SK-N-MC (cell line): ENCODE measurements around the gene TASP1.
"Not testable (repeated sequence)": the region's sequence is repeated elsewhere in the genome, so short reads cannot be mapped to it uniquely, and the experiment has no call there.

Experiments
- DNase-seq: peaks from one replicate; pipeline ENCODE4 v3.0.0-alpha.2; 2011; ENCODE audit warnings: low read depth, low spot score
- H3K27ac ChIP-seq: fragments of 200-600 bp; sonication (generic); 2 replicates; pipeline ENCODE4 v1.5.1; 2016; ENCODE audit warnings: mixed run types
- H3K36me3 ChIP-seq: fragments of 200-600 bp; sonication (generic); 2 replicates; pipeline ENCODE4 v1.6.1; 2017; ENCODE audit warnings: antibody characterized with exemption, low read length, mixed read lengths; ENCODE audit not compliant: insufficient read depth
- H3K4me3 ChIP-seq: fragments of 200-600 bp; sonication (generic); 2 replicates; pipeline ENCODE4 v1.5.1; 2016
- H3K9ac ChIP-seq: fragments of 200-600 bp; sonication (generic); 2 replicates; pipeline ENCODE4 v1.8.0; 2017; ENCODE audit warnings: mixed run types, mixed read lengths; ENCODE audit not compliant: insufficient read length
- H3K9me3 ChIP-seq: fragments of 200-600 bp; sonication (generic); 2 replicates; pipeline ENCODE4 v1.6.1; 2017; ENCODE audit warnings: low read depth, mild to moderate bottlenecking, antibody characterized with exemption, low read length, moderate library complexity, mixed read lengths
- EZH2 ChIP-seq: fragments of 200-600 bp; sonication (generic); IDR thresholded peaks from one replicate; pipeline ENCODE4 v1.6.1; 2017; ENCODE audit warnings: antibody characterized with exemption
- FOXP2 ChIP-seq: optimal IDR thresholded peaks from 2 replicates; pipeline ENCODE3; 2011; ENCODE audit warnings: mild to moderate bottlenecking, moderate library complexity; ENCODE audit not compliant: insufficient read depth; ENCODE audit errors: extremely low read length, control extremely low read depth
- POLR2AphosphoS5 ChIP-seq: IDR thresholded peaks from 2 replicates; pipeline ENCODE4 v1.6.1; 2012; ENCODE audit warnings: mild to moderate bottlenecking, low read depth, low read length, borderline replicate concordance

Gene TASP1

GRCh38 chr20:13677241-13677640, 38.5 kb upstream of the TASP1 start:
- no peak for DNase-seq
- Histone ChIP-seq H3K9ac (no peak overlapping the region), H3K27ac (no peak overlapping the region), H3K9me3 (no peaks in the 10 kb centered on the region), H3K36me3 (no peaks in the 10 kb centered on the region), H3K4me3 (no peak overlapping the region)
- TF ChIP-seq FOXP2 (no peak), EZH2 (no peak), POLR2AphosphoS5 (no peak)

DNA sequence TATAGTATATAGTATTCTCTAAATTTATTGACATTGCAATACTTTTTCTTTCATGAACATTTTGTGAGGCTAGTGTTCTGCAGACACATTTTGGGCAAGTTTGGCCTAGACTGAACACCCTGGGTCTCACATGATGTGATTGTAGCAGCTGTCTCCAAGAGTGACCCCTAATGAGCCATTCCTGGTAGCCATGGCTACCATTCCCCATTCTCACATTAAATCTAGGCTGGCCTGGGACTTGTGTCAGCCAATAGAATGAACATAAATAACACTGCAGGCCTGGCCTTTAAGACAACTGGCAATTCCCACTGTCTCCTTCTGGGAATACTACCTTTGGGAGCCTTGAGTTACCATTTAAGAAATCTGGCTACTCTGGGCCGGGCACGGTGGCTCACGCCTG, 38.0 kb upstream of the TASP1 start:
- no peak for DNase-seq
- Histone ChIP-seq H3K4me3 (no peak overlapping the region), H3K9me3 (no peaks in the 10 kb centered on the region), H3K36me3 (no peaks in the 10 kb centered on the region), H3K27ac (no peak overlapping the region), H3K9ac (no peak overlapping the region)
- no peak for TF ChIP-seq POLR2AphosphoS5
- TF ChIP-seq FOXP2, result no peak
- TF ChIP-seq EZH2, result no peak

DNA sequence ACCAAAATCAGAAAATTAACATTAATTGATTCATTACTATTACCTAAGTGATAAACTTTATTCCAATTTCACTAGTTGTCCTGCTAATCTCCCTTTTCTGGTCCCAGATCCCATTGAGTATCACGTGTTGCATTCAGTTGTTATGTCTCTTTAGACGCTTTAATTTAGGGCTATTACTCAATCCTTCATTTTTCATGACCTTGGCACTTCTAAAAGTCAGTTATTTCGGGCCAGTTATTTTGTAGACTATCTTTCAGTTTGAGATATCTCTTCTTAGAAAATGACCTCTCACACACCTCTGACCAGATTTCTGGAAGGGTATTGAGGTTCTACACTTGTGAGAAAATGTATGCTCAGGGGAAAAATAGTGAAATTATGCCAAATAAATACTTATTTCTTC, 34.0 kb upstream of the TASP1 start:
- Histone ChIP-seq H3K4me3 (no peak overlapping the region), H3K9me3 (no peaks in the 10 kb centered on the region), H3K27ac (no peak overlapping the region), H3K9ac (no peak overlapping the region), H3K36me3 (no peaks in the 10 kb centered on the region)
- TF ChIP-seq FOXP2 (no peak), POLR2AphosphoS5 (no peak), EZH2 (no peak)
- no peak for DNase-seq

DNA sequence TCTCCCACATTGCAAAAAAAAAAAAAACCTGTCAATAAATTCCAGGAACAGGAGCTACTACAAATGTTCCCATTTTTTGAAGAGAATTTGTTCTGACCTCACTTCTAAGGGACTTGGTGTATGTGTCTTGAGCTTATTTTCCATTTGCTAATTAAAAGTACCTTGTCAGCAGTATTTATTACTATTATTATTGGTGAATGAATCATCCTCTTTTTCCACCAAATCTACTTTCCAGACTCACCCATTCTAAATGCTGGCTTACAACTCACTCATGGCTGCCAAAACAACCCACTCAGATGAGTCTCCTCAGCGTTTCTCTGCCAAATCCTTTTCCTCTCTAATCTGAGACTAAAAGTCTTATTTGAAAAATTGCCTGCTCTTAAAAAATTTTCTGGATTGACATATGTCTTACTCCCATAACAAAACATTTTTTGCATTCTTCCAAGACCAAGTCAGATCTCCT, 33.2 kb upstream of the TASP1 start:
- Histone ChIP-seq H3K4me3 (no peak overlapping the region), H3K27ac (no peak overlapping the region), H3K9me3 (no peaks in the 10 kb centered on the region), H3K36me3 (no peaks in the 10 kb centered on the region), H3K9ac (no peak overlapping the region)
- TF ChIP-seq POLR2AphosphoS5, result no peak
- no peak for TF ChIP-seq EZH2
- TF ChIP-seq FOXP2, result no peak
- no peak for DNase-seq

DNA sequence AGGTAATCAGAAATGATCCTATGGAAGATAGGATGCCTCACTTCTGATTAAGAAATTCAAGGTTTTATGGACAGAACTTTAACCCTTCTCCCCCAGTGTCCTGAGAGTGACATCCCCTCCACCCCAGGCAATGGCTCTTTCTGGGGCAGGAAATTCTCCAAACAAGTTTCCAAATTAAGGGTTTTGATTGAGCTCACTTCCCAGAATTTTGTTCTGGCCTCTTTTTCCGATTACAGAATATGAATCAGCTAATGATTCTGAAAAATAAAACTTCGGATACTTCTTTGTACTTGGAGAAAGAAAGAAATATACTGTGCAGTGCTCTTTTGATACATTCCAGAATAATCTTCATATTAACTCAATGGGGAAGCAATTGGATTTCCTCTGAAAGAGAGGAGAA, 32.8 kb upstream of the TASP1 start:
- Histone ChIP-seq H3K9ac (no peak overlapping the region), H3K36me3 (no peaks in the 10 kb centered on the region), H3K9me3 (no peaks in the 10 kb centered on the region), H3K27ac (no peak overlapping the region), H3K4me3 (no peak overlapping the region)
- TF ChIP-seq POLR2AphosphoS5 (no peak), FOXP2 (no peak), EZH2 (no peak)
- DNase-seq, result no peak

DNA sequence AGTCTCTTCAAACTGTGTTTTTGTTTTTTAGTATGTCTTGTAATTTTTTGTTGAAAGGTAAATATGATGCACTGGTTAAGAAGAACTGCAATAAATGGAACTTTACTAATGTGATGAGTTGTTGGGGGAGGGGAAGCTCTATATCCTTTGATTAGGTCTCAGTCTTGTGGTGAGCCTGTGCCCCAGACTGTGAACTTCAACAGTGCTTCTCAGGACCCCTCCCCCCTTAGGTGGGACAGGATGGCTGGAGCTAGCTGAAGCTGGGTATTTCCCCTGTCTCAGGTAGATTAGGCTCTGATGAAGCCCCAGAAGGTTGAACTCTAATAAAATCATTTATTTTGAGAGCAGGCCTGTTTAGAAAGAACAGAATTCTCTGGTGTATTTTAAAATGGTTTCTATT, 31.4 kb upstream of the TASP1 start:
- TF ChIP-seq EZH2 (no peak), POLR2AphosphoS5 (no peak), FOXP2 (no peak)

DNA sequence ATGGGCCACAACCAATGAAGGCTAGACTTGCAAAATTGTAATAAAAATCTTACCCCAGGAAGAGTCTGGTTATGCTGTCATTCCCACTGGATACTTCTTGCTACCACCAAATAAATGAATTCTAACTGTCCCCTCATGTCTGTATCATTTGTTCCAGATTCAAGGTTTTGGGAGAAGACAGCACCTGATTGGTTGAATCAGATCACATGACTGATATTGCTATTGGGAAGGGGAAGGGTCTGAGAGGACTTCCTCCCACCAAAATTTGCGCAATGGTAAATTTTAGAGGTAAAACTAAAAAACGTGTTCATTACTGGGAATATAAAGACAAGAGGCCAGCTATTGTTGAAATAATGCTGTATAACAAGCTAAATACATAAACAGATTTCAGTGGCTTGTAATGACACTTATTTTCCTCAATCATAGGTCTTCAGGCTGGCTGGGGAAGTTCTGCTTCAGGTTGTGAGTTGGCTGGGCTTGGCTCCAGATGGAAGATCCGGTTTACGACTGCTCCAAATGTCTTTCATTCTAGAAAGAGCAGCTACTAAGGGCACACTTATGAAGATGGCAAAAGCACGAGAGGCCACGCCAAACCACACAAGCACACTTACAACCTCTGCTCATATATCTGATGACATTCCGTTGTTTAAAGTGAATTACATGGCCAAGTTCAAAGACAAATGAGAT, 27.1 kb upstream of the TASP1 start:
- Histone ChIP-seq H3K4me3 (no peak overlapping the region), H3K27ac (no peak overlapping the region), H3K36me3 (no peaks in the 10 kb centered on the region), H3K9me3 (no peaks in the 10 kb centered on the region), H3K9ac (no peak overlapping the region)
- no peak for DNase-seq
- TF ChIP-seq FOXP2 (no peak), POLR2AphosphoS5 (no peak), EZH2 (no peak)

More for the DNA sequence above, 31.4 kb upstream of the TASP1 start:
- Histone ChIP-seq H3K9ac (no peak overlapping the region), H3K36me3 (no peaks in the 10 kb centered on the region), H3K9me3 (no peaks in the 10 kb centered on the region), H3K4me3 (no peak overlapping the region), H3K27ac (no peak overlapping the region)
- DNase-seq, result no peak

DNA sequence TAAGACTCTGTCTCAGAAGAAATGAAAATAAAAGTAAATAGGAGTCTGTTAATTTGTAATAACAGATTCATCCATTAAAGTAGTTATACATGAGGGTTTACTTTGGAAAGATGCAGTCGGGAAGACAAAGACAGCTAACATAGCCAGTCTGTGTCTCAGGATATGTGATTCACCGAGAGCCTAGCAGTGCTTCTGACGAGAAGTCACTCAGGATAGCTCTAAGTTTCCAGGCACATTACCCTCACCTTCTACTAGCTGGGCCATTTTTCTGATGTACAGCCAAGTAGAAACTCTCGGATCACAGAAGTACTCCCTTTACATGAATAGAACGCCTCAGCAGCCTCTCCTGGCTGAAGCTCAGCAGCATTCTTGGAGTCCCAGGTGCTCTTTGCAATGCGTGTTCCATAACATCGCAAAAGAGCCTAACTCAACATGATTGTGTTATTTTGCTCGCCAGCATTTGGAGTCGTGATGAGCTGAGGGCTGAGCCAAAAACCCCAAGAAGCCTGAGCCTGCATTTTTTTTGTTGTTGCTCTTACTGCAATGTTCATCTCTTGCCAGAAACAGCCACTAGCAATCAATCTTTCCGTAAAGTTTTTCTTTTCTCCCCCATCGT, 22.4 kb upstream of the TASP1 start:
- H3K9ac ChIP-seq, result no peak overlapping the region
- no peak overlapping the region for H3K27ac ChIP-seq
- no peak for DNase-seq
- H3K9me3 ChIP-seq, result no peaks in the 10 kb centered on the region
- no peak overlapping the region for H3K4me3 ChIP-seq
- no peak for TF ChIP-seq EZH2
- no peak for TF ChIP-seq FOXP2
- TF ChIP-seq POLR2AphosphoS5, result no peak
- H3K36me3 ChIP-seq, result no peaks in the 10 kb centered on the region

DNA sequence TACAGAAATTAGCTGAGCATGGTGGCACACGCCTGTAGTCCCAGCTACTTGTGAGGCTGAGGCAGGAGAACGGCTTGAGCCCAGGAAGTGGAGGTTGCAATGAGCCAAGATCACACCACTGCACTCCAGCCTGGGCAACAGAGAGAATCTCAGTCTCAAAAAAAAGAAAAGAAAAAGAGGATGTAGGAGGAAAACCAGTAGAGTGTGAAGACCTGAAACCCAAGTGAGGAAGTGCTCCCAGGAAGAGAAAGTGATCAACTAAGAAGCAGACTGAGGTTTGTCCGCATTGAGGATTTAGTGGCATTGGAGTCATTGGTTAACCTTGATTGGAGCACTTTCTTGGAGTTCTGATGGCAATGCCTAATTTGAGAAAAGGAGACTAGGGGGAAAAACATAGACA, 20.6 kb upstream of the TASP1 start:
- H3K9me3 ChIP-seq, result no peaks in the 10 kb centered on the region
- no peaks in the 10 kb centered on the region for H3K36me3 ChIP-seq
- no peak for DNase-seq
- no peak overlapping the region for H3K9ac ChIP-seq
- TF ChIP-seq POLR2AphosphoS5 (no peak), FOXP2 (no peak), EZH2 (no peak)
- no peak overlapping the region for H3K4me3 ChIP-seq
- H3K27ac ChIP-seq, result no peak overlapping the region

- not testable (repeated sequence) for H3K4me3 ChIP-seq, H3K27ac ChIP-seq, H3K9ac ChIP-seq, H3K36me3 ChIP-seq, DNase-seq, H3K9me3 ChIP-seq
Observed at GRCh38 chr20:13658060-13658459, 19.3 kb upstream of the TASP1 start.
